HK-2 (cell line): ENCODE measurements around the gene ATXN7L1.
"Not testable (repeated sequence)": the region's sequence is repeated elsewhere in the genome, so short reads cannot be mapped to it uniquely, and the experiment has no call there.

Source experiments
- DNase-seq: peaks from one replicate; pipeline ENCODE4 v3.0.0-alpha.2; 2018; ENCODE audit not compliant: unreplicated experiment

ATXN7L1 gene

GRCh38 chr7:105745681-105746330 is 130.6 kb downstream of the ATXN7L1 start:
- no peak for DNase-seq

GRCh38 chr7:105744258-105744657 is 132.1 kb downstream of the ATXN7L1 start:
- DNase-seq: no peak

GRCh38 chr7:105743351-105744090 is 132.9 kb downstream of the ATXN7L1 start:
- DNase-seq: no peak

DNA sequence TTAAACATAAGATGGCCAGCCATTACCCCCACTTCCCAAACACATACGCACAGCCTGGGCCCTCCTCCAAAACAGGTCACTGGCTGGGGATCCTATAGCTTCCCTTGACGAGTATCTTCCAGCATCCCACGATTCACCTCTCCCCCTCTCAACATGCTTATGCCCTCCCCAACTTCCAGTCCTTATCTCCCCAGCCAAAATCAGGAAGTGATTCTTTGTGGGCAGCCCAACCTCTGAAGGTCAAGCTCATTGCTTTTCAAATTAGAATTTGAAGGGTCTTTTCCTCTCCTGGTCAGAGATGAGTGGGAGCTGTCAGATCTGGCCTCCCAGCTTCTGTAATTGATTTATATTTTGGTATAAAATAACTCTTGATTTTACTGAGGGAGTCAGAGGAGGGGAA is 133.6 kb downstream of the ATXN7L1 start:
- no peak for DNase-seq

GRCh38 chr7:105741982-105742381 is 134.4 kb downstream of the ATXN7L1 start:
- no peak for DNase-seq

- DNase-seq: no peak
Observed at GRCh38 chr7:105738133-105738532, 138.3 kb downstream of the ATXN7L1 start.

GRCh38 chr7:105734233-105734632 is 142.2 kb downstream of the ATXN7L1 start:
- no peak for DNase-seq

DNA sequence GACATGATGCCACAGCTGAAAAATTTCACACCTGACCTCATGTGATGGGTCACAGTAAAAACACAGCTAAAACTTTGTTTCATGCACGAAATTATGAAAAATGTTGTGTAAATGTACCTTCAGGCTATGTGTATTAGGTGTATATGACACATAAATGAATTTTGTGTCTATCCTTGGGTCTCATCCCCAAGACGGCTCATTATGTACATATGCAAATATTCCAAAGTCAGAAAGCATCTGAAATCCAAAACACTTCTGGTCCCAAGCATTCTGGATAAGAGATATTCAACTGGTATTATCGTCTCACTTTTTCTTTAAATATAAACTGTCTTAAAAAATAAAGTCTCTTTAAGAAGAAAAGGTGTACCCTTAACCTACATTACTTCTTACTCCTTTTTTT is 145.4 kb downstream of the ATXN7L1 start:
- no peak for DNase-seq

DNA sequence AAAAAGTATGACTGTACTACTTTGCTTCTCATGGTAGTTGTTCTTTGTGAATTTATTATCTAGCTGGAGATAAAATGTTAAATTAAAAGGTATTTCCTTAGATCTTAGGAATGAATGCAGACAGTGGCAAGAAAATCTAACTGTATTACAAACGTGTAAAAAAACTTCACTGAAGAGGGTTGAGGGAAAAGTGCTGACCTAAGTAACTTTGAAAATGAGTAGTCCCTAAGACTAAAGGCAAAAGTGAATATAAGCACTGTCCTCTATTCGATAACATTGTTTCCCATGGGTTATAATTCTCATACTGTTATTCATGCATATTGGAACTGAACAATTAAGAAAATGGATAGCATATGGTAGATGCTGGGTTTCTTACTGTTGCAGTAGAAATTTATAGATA is 148.4 kb downstream of the ATXN7L1 start:
- no peak for DNase-seq

- DNase-seq: no peak
Observed at GRCh38 chr7:105724688-105725087, 151.7 kb downstream of the ATXN7L1 start.

DNA sequence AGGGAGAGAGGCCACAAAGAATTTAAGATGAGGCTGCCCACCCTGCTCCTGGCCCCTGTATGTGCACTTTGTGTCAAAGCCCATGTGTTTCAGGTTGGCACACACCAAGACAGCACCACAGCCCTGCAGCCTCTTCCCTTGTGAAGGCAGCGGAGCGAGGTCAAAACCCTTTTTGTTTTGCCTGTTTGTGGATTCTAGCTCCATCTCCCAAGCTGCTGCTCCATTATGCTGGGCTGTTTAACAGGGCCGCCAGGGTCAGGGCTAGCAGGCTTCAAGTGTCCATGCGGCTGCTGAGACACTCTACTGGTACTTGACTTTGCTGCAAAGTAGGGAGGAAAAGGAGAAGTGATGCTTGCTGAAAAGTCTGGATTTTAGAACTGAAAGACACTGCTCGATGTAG is 152.8 kb downstream of the ATXN7L1 start:
- no peak for DNase-seq

DNA sequence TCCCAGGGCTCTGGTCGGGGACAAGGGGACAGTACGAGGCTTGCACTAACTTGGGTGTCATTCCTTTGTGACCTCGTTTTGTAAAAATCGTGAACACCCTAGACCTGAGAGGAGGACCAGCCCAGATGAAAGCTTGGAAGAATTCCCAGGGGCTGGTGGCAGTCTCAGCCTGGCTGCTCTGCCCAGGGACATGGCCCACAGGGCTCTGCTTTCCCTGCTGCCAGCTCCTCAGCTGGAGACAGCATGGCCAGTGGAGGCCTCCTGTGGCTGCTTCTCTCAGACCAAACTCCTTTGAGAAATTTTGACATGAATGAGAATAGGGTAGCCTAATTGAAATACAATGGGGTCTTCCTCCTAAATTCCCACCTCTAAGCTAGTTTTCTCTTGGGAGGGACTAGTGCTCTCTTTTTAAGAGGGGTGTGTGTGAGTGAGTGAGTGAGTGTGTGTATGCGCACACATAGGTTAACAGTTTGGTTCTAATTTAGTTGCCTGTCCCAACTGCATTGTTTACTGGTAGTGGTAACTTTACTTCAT is 154.8 kb downstream of the ATXN7L1 start:
- no peak for DNase-seq

DNA sequence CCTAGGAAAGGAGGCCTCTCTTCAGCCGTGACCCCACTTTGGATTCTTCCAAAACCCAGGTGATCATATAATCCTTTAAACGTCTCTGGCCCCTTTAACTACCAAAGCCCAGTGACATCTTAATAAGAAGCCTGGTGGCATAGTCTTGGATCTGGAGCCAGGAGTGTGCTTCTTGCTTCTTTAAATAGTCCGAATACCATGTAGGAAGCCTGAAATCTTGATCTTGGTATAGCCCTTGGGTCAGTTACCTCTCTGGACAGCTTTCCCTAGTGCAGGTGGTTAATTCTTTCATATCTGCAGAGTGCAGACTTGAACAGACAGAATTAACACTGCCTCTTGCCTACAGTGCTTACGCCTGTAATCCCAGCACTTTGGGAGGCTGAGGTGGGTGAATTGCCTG is 156.5 kb downstream of the ATXN7L1 start:
- no peak for DNase-seq

DNA sequence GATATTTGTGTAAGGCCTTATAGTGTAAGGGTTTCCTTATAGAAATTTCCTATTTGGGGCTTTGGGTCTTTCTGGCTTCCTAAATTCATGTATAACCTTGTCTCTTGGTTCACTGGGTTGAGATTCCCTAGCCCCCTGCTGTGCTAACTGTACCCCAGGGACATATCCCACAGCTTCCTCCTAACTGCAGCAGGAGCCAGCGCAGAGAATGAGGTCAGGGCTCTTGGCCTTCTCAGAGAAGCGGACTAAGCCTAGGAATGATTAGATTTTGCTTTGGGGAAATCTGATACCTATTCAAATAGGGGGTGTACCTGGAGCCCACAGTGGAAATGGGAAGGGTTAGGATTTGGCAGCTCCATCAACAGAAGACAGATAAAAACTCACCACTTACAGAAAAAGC is 157.0 kb downstream of the ATXN7L1 start:
- DNase-seq: no peak

- DNase-seq: no peak
Observed at GRCh38 chr7:105718511-105718925, 157.9 kb downstream of the ATXN7L1 start.

DNA sequence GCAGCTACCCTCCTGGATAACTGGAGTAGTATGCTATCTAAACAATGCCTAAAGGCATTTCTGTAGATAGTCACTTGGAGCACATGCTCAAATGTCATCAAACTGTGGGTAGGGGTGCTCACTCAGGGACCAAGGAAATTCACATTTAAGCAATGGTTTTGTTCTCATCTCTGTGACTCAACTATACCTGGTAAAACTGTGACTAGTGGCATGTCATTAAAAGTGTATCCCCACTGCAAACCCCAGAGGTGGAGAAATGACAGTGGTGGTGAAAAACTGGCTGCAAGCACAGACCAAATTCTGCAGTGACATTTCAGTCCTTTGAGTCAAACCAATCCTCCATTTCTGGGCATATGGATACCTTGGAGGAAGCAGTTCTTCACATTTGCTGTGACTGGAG is 160.9 kb downstream of the ATXN7L1 start:
- DNase-seq: no peak

DNA sequence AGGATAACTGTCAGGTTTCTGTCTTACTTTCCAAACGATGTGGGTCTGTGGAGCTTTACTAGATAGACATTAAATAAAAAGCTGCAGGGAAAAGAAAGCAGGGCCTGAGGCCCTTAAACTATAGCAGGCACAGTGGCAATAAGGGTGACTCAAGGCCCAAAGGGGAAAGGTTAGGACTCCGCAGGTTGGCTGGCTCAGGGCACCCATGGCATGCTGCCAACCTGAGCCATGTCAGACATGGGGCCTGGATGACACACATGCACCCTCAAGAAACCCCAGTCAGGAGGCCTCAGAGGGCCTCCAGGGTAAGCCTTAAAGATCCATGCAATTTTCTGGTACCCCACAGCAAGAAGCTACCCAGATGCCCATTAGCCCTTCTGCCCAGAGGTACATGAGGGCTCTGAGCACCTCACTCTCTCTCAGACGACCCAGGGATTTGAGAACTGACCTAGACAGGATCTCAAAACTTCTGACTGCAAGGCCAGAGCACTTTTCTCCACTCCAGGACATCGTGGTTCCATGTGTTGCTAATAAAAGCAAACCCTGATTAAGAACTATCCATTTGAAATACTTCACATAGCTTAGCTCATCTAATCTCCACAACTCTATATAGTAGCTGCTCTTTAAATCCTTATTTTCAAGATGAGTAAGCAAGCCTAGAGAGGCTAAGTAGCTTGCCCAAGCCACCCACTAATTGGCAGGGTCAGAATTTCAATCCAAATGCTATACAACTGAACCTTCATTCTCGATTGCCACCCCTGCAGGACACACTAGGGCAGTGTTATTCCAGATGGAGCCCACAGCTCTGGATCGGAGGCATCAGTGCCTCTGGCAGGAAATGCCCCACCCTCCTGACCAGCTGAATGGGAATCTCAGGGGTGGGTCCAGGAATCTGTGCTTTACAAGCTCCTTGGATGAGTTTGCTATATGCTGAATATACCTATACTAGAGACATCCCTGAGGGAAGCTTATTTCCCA is 162.6 kb downstream of the ATXN7L1 start:
- DNase-seq: no peak

- no peak for DNase-seq
Observed at GRCh38 chr7:105712877-105713276, 163.5 kb downstream of the ATXN7L1 start.

DNA sequence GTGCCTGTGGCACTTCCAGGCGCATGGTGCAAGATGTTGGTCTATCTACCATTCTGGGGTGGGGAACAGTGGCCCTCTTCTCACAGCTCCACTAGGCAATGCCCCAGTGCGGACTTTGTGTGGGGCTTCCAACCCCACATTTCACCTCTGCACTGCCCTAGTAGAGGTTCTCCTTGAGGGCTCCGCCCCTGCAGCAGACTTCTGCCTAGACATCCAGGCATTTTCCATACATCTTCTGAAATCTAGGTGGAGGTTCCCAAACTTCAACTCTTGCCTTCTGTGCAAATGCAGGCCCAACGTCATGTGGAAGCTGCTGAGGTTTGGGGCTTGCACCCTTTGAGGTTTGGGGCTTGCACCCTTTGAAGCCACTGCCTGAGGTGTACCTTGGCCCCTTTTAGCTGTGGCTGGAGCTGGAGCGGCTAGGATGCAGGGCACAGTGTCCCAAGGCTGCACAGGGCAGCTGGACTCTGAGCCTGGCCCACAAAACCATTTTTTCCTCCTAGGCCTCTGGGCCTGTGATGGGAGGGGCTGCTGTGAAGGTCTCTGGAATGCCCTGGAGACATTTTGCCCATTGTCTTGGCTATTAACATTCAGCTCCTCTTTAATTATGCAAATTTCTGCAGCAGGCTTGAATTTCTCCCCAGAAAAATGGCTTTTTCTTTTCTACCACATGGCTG is 164.5 kb downstream of the ATXN7L1 start:
- DNase-seq: no peak

- not testable (repeated sequence) for DNase-seq
Observed at GRCh38 chr7:105710720-105711119, 165.7 kb downstream of the ATXN7L1 start.

- no peak for DNase-seq
Observed at GRCh38 chr7:105708763-105709080, 167.7 kb downstream of the ATXN7L1 start.
